Suprapubic skin (tissue), 3 donors: ENCODE data around the gene DAB1.

Experiments used
- POLR2A ChIP-seq, 2 donors: fragments of 450-650 bp; IDR thresholded peaks; one replicate each; pipeline ENCODE4 v1.6.1; 2017; ENCODE audit warnings: antibody characterized with exemption in 2 of 2, mild to moderate bottlenecking in 2 of 2, moderate library complexity in 2 of 2
- TF ChIP-seq, protein P1 (sequence below), 2 donors: fragments of 200-600 bp in 1 of 2; fragments of 450-650 bp in 1 of 2; sonication (generic) in 1 of 2; IDR thresholded peaks; one replicate each; pipeline ENCODE4 v1.5.1; 2016 to 2019; ENCODE audit warnings: antibody characterized with exemption in 2 of 2, mild to moderate bottlenecking in 1 of 2, moderate library complexity in 1 of 2

DNA sequence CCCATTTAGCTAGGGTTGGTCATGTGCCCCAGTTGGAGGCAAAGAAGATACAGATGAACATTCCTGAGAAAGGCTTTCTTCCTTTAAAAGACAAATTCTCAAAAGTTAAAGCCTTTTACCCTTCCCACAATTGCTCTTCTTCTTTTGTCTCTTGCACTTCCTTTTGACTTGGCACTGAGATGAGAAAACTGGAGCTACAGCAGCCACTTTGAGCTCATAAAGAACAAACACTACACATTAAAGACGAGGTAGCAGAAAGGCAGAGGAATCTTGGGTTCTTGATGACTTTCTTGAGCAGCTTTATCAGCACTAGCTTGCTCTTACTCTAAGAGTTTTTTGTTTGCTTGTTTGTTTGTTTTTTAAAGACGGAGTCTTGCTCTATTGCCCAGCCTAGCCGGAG is 92.2 kb downstream of the DAB1 start:
- TF ChIP-seq, protein P1, sequence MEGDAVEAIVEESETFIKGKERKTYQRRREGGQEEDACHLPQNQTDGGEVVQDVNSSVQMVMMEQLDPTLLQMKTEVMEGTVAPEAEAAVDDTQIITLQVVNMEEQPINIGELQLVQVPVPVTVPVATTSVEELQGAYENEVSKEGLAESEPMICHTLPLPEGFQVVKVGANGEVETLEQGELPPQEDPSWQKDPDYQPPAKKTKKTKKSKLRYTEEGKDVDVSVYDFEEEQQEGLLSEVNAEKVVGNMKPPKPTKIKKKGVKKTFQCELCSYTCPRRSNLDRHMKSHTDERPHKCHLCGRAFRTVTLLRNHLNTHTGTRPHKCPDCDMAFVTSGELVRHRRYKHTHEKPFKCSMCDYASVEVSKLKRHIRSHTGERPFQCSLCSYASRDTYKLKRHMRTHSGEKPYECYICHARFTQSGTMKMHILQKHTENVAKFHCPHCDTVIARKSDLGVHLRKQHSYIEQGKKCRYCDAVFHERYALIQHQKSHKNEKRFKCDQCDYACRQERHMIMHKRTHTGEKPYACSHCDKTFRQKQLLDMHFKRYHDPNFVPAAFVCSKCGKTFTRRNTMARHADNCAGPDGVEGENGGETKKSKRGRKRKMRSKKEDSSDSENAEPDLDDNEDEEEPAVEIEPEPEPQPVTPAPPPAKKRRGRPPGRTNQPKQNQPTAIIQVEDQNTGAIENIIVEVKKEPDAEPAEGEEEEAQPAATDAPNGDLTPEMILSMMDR (IDR thresholded peaks at IDR 0.05), result no peak
- TF ChIP-seq POLR2A (IDR thresholded peaks at IDR 0.05), result no peak
